Suprapubic skin (tissue), 4 donors: ENCODE data around the gene HSPA1B. TPM values are rescaled to one million over a fixed set of nuclear protein-coding genes. Genes with fewer than 3 reads are reported as not detected.
A peak's percentile ranks its signal among the peaks of the same experiment; 100 is the strongest.

Experiments used
- DNase-seq, 2 donors: peaks; one replicate each; pipeline ENCODE4 v3.0.0-alpha.2; 2019; ENCODE audit warnings: low spot score in 2 of 2
- H3K27ac ChIP-seq: fragments of 200-600 bp; sonication (generic); one replicate; pipeline ENCODE4 v1.5.1; 2019
- H3K27me3 ChIP-seq: fragments of 200-600 bp; sonication (generic); one replicate; pipeline ENCODE4 v1.5.1; 2019
- H3K36me3 ChIP-seq: fragments of 200-600 bp; sonication (generic); one replicate; pipeline ENCODE4 v1.5.1; 2019
- H3K4me1 ChIP-seq: fragments of 200-600 bp; sonication (generic); one replicate; pipeline ENCODE4 v1.5.1; 2019
- H3K4me3 ChIP-seq: fragments of 200-600 bp; sonication (generic); one replicate; pipeline ENCODE4 v1.5.1; 2019; ENCODE audit warnings: mild to moderate bottlenecking
- H3K9me3 ChIP-seq: fragments of 200-600 bp; sonication (generic); one replicate; pipeline ENCODE4 v1.5.1; 2019
- EP300 ChIP-seq: sonication (generic); formaldehyde crosslinking; IDR thresholded peaks from one replicate; pipeline ENCODE4 v1.6.1; 2017; ENCODE audit warnings: antibody characterized with exemption
- POLR2A ChIP-seq, 2 donors: fragments of 450-650 bp; IDR thresholded peaks; one replicate each; pipeline ENCODE4 v1.6.1; 2017; ENCODE audit warnings: antibody characterized with exemption in 2 of 2, mild to moderate bottlenecking in 2 of 2, moderate library complexity in 2 of 2
- POLR2AphosphoS5 ChIP-seq, 3 donors: sonication (generic); formaldehyde crosslinking; IDR thresholded peaks; one replicate each; pipeline ENCODE4 v1.6.1; 2017; ENCODE audit warnings: antibody characterized with exemption in 3 of 3
- WGBS: methylation state at CpG from one replicate; pipeline ENCODE4 v1.1.5; 2018; 5-methylcytosine and 5-hydroxymethylcytosine counted together
- total RNA-seq, 4 donors: library from RNA; depleted of rRNA; stranded (reverse); fragments of >200 nt; gene quantifications; one replicate each; pipeline ENCODE4 v1.1.0, GENCODE V29; 2016
- TF ChIP-seq, protein P1 (sequence below), 2 donors: fragments of 200-600 bp in 1 of 2; fragments of 450-650 bp in 1 of 2; sonication (generic) in 1 of 2; IDR thresholded peaks; one replicate each; pipeline ENCODE4 v1.5.1; 2016 to 2019; ENCODE audit warnings: antibody characterized with exemption in 2 of 2, mild to moderate bottlenecking in 1 of 2, moderate library complexity in 1 of 2

Gene HSPA1B
- total RNA-seq, 4 donors from 2014 or later: 243 to 686 (median 558) TPM

DNA sequence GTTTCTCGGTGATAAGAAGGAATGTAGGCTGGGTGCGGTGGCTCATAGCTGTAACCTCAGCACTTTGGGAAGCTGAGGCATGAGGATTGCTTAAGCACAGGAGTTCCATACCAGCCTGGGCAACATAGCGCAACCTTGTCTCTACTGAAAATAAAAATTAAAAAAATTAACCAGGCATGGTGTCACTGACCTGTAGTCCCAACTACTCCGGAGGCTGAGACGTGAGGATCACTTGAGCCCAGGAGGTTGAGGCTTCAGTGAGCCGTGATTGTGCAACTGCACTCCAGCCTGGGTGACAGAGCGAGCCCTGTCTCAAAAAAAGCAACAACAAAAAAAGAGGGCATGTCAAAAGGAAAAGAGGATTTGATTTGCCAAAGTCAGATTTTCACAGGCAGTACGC is 31.2 kb downstream of the HSPA1B start:
- Histone ChIP-seq H3K27me3 (no peaks in the 10 kb centered on the region), H3K4me3 (no peak overlapping the region), H3K4me1 (peaks cover 22% of the 10 kb centered on the region), H3K9me3 (no peaks in the 10 kb centered on the region), H3K27ac (no peak overlapping the region), H3K36me3 (peaks cover 32% of the 10 kb centered on the region)
- no peak for TF ChIP-seq POLR2A (IDR thresholded peaks at IDR 0.05)
- TF ChIP-seq, protein P1, sequence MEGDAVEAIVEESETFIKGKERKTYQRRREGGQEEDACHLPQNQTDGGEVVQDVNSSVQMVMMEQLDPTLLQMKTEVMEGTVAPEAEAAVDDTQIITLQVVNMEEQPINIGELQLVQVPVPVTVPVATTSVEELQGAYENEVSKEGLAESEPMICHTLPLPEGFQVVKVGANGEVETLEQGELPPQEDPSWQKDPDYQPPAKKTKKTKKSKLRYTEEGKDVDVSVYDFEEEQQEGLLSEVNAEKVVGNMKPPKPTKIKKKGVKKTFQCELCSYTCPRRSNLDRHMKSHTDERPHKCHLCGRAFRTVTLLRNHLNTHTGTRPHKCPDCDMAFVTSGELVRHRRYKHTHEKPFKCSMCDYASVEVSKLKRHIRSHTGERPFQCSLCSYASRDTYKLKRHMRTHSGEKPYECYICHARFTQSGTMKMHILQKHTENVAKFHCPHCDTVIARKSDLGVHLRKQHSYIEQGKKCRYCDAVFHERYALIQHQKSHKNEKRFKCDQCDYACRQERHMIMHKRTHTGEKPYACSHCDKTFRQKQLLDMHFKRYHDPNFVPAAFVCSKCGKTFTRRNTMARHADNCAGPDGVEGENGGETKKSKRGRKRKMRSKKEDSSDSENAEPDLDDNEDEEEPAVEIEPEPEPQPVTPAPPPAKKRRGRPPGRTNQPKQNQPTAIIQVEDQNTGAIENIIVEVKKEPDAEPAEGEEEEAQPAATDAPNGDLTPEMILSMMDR (IDR thresholded peaks at IDR 0.05): no peak
- TF ChIP-seq POLR2AphosphoS5 (IDR thresholded peaks at IDR 0.05): no peak
- no peak for TF ChIP-seq EP300
- 89% methylated on average over 8 of the region's 8 CpGs for WGBS
- no peak for DNase-seq

DNA sequence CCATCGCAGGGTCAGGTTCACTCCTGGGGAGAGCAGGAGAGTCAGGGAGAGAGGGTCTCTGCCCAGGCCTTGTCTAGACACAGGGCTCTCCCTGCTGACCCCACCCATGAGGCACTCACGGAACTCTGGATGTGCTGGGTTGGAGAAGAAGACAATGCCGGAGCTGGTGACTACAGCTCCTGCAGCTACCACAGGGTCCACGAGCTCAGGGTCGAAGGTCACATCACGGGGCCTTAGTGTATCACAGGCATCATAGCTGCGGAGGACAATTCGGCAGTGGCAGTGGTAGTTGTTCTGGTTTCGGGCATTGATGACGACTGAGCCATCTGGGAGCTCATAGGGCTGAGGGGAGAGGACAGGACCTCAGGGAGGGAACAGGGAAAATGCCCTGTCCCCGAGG is 32.4 kb downstream of the HSPA1B start:
- peaks cover 27% of the 10 kb centered on the region for H3K4me1 ChIP-seq
- H3K9me3 ChIP-seq: no peaks in the 10 kb centered on the region
- TF ChIP-seq POLR2A (IDR thresholded peaks at IDR 0.05): no peak
- TF ChIP-seq, protein P1 (IDR thresholded peaks at IDR 0.05): no peak
- no peak for TF ChIP-seq POLR2AphosphoS5 (IDR thresholded peaks at IDR 0.05)
- no peak for TF ChIP-seq EP300
- H3K4me3 ChIP-seq: no peak overlapping the region
- no peaks in the 10 kb centered on the region for H3K27me3 ChIP-seq
- H3K36me3 ChIP-seq: peaks cover 32% of the 10 kb centered on the region
- 91% methylated on average over 10 of the region's 11 CpGs for WGBS
- no peak overlapping the region for H3K27ac ChIP-seq
- no peak for DNase-seq

DNA sequence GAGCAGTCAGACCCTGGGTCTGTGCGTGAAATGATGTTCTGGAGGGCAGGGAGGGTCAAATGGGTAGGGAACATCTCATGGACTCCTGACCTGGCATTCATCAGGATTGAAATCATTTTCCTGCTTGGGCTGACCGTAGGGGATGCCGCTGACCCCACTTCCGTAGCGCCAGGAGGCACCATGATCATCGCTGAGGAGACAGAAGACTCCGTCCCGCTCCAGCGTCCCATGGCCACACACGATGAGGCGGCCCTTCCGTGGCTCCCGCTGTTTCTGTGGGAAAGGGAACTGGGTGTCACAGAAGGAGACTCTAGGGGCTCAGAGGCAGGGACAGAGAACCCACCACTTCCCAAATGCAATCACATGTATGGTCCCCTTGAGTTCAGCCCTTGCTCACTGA is 32.8 kb downstream of the HSPA1B start:
- DNase-seq: no peak
- WGBS: 93% methylated on average over 7 of the region's 13 CpGs
- Histone ChIP-seq H3K36me3 (peaks cover 32% of the 10 kb centered on the region), H3K4me1 (peaks cover 27% of the 10 kb centered on the region), H3K27me3 (no peaks in the 10 kb centered on the region), H3K27ac (no peak overlapping the region), H3K4me3 (no peak overlapping the region), H3K9me3 (no peaks in the 10 kb centered on the region)
- TF ChIP-seq POLR2A (IDR thresholded peaks at IDR 0.05): no peak
- no peak for TF ChIP-seq POLR2AphosphoS5 (IDR thresholded peaks at IDR 0.05)
- no peak for TF ChIP-seq EP300
- TF ChIP-seq, protein P1 (IDR thresholded peaks at IDR 0.05): no peak

DNA sequence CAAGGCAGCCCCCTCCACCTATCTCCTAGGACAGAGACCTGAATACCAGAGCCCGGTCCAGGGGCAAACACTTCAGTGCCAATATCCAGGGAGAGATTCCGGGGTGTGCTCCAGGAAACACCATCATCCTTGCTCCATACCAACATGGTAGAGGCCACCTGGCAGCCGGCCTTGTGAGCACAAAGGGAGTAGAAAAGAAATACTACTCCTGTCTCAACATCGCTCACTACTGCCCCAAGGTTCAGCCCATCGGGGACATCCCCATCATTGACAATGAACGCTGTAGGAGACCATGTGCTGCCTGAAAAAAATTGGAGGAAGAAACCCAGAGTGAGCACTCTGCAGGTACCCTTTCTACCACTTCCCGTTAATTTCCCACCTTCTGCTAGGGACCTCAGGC is 33.6 kb downstream of the HSPA1B start:
- H3K27me3 ChIP-seq: no peaks in the 10 kb centered on the region
- H3K4me3 ChIP-seq: no peak overlapping the region
- TF ChIP-seq EP300 (no peak), POLR2AphosphoS5 (IDR thresholded peaks at IDR 0.05) (no peak), POLR2A (IDR thresholded peaks at IDR 0.05) (no peak)
- TF ChIP-seq, protein P1 (IDR thresholded peaks at IDR 0.05): no peak
- WGBS: 93% methylated on average over 6 of the region's 7 CpGs
- no peak for DNase-seq
- no peak overlapping the region for H3K27ac ChIP-seq
- H3K4me1 ChIP-seq: peaks cover 27% of the 10 kb centered on the region
- peaks cover 32% of the 10 kb centered on the region for H3K36me3 ChIP-seq
- H3K9me3 ChIP-seq: no peaks in the 10 kb centered on the region

DNA sequence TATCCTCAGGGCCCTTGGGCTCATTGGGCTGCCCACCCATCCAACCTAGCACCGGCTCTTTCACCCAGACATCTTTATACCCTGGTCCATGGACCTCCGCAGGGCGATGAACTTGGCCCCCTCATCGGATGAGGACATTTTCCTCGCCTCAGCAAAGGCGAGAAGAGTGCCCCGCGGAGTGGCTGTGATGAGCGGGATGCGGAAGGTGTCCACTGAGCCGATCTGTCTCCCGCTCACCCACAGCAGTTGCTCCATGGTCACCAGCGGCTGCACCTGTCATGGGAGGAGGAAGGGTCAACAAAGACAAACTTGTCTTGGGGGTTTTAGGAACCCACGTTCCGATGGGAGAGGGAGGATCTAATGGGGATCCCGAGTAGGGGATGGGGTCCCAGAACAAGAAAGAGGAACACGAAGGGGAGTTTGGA is 34.4 kb downstream of the HSPA1B start:
- 39% methylated on average over 17 of the region's 17 CpGs for WGBS
- TF ChIP-seq POLR2A (IDR thresholded peaks at IDR 0.05) (no peak), EP300 (no peak), POLR2AphosphoS5 (IDR thresholded peaks at IDR 0.05) (no peak)
- TF ChIP-seq, protein P1 (IDR thresholded peaks at IDR 0.05): no peak
- no peak for DNase-seq
- Histone ChIP-seq H3K4me3 (peak overlapping the region; percentile 86), H3K27ac (no peak overlapping the region), H3K36me3 (peaks cover 32% of the 10 kb centered on the region), H3K4me1 (peaks cover 27% of the 10 kb centered on the region), H3K27me3 (no peaks in the 10 kb centered on the region), H3K9me3 (no peaks in the 10 kb centered on the region)
